Caco-2 (cell line): ENCODE measurements around the gene CD320. TPM values are rescaled to one million over a fixed set of nuclear protein-coding genes. Genes with fewer than 3 reads are reported as not detected.

Experiments used
- BruUV-seq: library from RNA; stranded (reverse); fragments of 400-500 nt; replicated peaks from 2 replicates; lab custom pipeline; 2021; lab: Mats Ljungman, UMichigan
- CTCF ChIA-PET: fragments of 300-600 bp; sonication (Branson Sonifier 250); formaldehyde crosslinking; loops from one replicate; lab custom pipeline; 2022; ENCODE audit warnings: antibody characterized with exemption; lab: Charles Lee
- POLR2A ChIA-PET: fragments of 300-600 bp; sonication (Branson Sonifier 250); formaldehyde crosslinking; loops from one replicate; lab custom pipeline; 2022; ENCODE audit warnings: antibody characterized with exemption; lab: Charles Lee
- DNase-seq, 2 experiments: peaks; one replicate each; pipeline versions ENCODE4 v3.0.0 to v3.0.0-alpha.2; 2020 to 2022
- H3K27me3 ChIP-seq: replicated peaks from 2 replicates; pipeline ENCODE4 v1.6.0; 2011; ENCODE audit warnings: low read length; ENCODE audit not compliant: control insufficient read depth, insufficient read depth
- H3K36me3 ChIP-seq: 2 replicates; pipeline ENCODE4 v1.5.1; 2011; ENCODE audit warnings: low read length; ENCODE audit not compliant: control insufficient read depth, insufficient read depth
- H3K4me1 ChIP-seq: fragments of 250-450 bp; sonication (Bioruptor Pico); 2 replicates; pipeline ENCODE4 v1.5.1; 2020; ENCODE audit warnings: mild to moderate bottlenecking
- H3K4me3 ChIP-seq: 2 replicates; pipeline ENCODE4 v1.5.1; 2011; ENCODE audit warnings: low read depth, mild to moderate bottlenecking, control low read depth, low read length
- H3K9me3 ChIP-seq: fragments of 250-450 bp; sonication (Bioruptor Pico); 2 replicates; pipeline ENCODE4 v1.5.1; 2020; ENCODE audit warnings: mild to moderate bottlenecking, moderate library complexity
- H3K27ac Mint-ChIP-seq: one replicate; pipeline ENCODE4 v1.8.0; 2022; ENCODE audit warnings: mixed read lengths; ENCODE audit not compliant: unreplicated experiment
- H3K27me3 Mint-ChIP-seq: one replicate; pipeline ENCODE4 v1.8.0; 2022; ENCODE audit warnings: mixed read lengths; ENCODE audit not compliant: insufficient read depth, unreplicated experiment
- H3K36me3 Mint-ChIP-seq: one replicate; pipeline ENCODE4 v1.8.0; 2022; ENCODE audit warnings: mild to moderate bottlenecking, mixed read lengths; ENCODE audit not compliant: insufficient read depth, unreplicated experiment
- H3K4me1 Mint-ChIP-seq: one replicate; pipeline ENCODE4 v1.8.0; 2022; ENCODE audit warnings: low read depth, mixed read lengths; ENCODE audit not compliant: unreplicated experiment
- H3K4me3 Mint-ChIP-seq: one replicate; pipeline ENCODE4 v1.8.0; 2022; ENCODE audit warnings: mild to moderate bottlenecking, moderate library complexity, mixed read lengths; ENCODE audit not compliant: unreplicated experiment
- H3K9me3 Mint-ChIP-seq: one replicate; pipeline ENCODE4 v1.8.0; 2022; ENCODE audit warnings: mixed read lengths; ENCODE audit not compliant: unreplicated experiment
- CTCF ChIP-seq, 2 experiments: fragments of 200-600 bp in 1 of 2; IDR thresholded peaks; 1 replicate in 1 of 2; 2 replicates in 1 of 2; pipeline versions ENCODE4 v1.5.1 to v1.8.0; 2011 to 2022; ENCODE audit warnings: antibody characterized with exemption in 1 of 2, control low read depth in 1 of 2, inconsistent platforms in 1 of 2, low read depth in 1 of 2, low read length in 1 of 2, mild to moderate bottlenecking in 1 of 2, moderate library complexity in 1 of 2; ENCODE audit not compliant: insufficient read depth in 1 of 2, severe bottlenecking in 1 of 2, unreplicated experiment in 1 of 2
- intact Hi-C: fragments of 100-400 bp; cut with micrococcal nuclease; formaldehyde crosslinking; loops from one replicate; pipeline ENCODE4 v1.10.0; 2022; ENCODE audit not compliant: unreplicated experiment
- total RNA-seq: library from RNA; stranded (reverse); gene quantifications from 2 replicates; pipeline ENCODE4 v1.2.3, GENCODE V29; 2022

Gene CD320
- total RNA-seq, 1 experiment from 2014 or later = 81.0 TPM

GRCh38 chr19:8253678-8254077 lies 54.5 kb downstream of the CD320 start:
- Histone ChIP-seq H3K4me3 (no peak overlapping the region), H3K36me3 (no peaks in the 10 kb centered on the region; the same call in 1 of the 2 replicates), H3K27me3 (no peaks in the 10 kb centered on the region), H3K9me3 (no peaks in the 10 kb centered on the region), H3K4me1 (no peaks in the 10 kb centered on the region)
- no peak overlapping the region for H3K27ac Mint-ChIP-seq
- H3K4me3 Mint-ChIP-seq = no peak overlapping the region
- intact Hi-C loops = loop anchor here (1.0 kb wide), 2 partner anchors 95 to 310 kb away; partner anchors contain the start of gene TIMM44
- DNase-seq = no peak
- TF ChIP-seq CTCF (IDR thresholded peaks at IDR 0.05; ENCODE audit: insufficient read depth in 1 of 2, low read depth in 1 of 2, low read length in 1 of 2, severe bottlenecking in 1 of 2, unreplicated experiment in 1 of 2) = no peak
- POLR2A ChIA-PET = no interaction called here
- H3K27me3 Mint-ChIP-seq = no peaks in the 10 kb centered on the region
- CTCF ChIA-PET = no interaction called here
- H3K4me1 Mint-ChIP-seq = no peaks in the 10 kb centered on the region
- peaks cover under 1% of the 10 kb centered on the region for H3K9me3 Mint-ChIP-seq
- no TSS peak for BruUV-seq
- peaks cover 39% of the 10 kb centered on the region for H3K36me3 Mint-ChIP-seq

- Histone ChIP-seq H3K4me1 (no peaks in the 10 kb centered on the region), H3K27me3 (no peaks in the 10 kb centered on the region), H3K9me3 (no peaks in the 10 kb centered on the region), H3K4me3 (no peak overlapping the region), H3K36me3 (no peaks in the 10 kb centered on the region; the same call in 1 of the 2 replicates)
- H3K4me1 Mint-ChIP-seq = no peaks in the 10 kb centered on the region
- no peaks in the 10 kb centered on the region for H3K27me3 Mint-ChIP-seq
- peak; percentile 85 to 93 for TF ChIP-seq CTCF (IDR thresholded peaks at IDR 0.05; ENCODE audit: insufficient read depth in 1 of 2, low read depth in 1 of 2, low read length in 1 of 2, severe bottlenecking in 1 of 2, unreplicated experiment in 1 of 2)
- intact Hi-C loops = loop anchor here (1.0 kb wide), 2 partner anchors 95 to 310 kb away; partner anchors contain the start of gene TIMM44
- H3K4me3 Mint-ChIP-seq = no peak overlapping the region
- BruUV-seq = no TSS peak
- no peak overlapping the region for H3K27ac Mint-ChIP-seq
- peak; percentile 78 to 88 for DNase-seq
- H3K36me3 Mint-ChIP-seq = peaks cover 39% of the 10 kb centered on the region
- CTCF ChIA-PET = interaction anchor here (2.2 kb wide), 1 partner anchor 94 kb away, joined by 9 read pairs; no protein-coding TSS in a partner anchor
- POLR2A ChIA-PET = no interaction called here
- peaks cover 6% of the 10 kb centered on the region for H3K9me3 Mint-ChIP-seq
Measured at GRCh38 chr19:8252922-8253589, 55.1 kb downstream of the CD320 start.

Other genes starting within 250 kb of the CD320 start
- gene FBN3, start 158.8 kb downstream of the CD320 start, total RNA-seq = 15.0 and 16.4 TPM in 2 replicates
- gene CERS4, start 99.0 kb downstream of the CD320 start, total RNA-seq = 56.8 and 66.9 TPM in 2 replicates
- 43.7 and 50.2 TPM in 2 replicates for gene NDUFA7, start 13.0 kb upstream of the CD320 start, total RNA-seq
- gene RPS28, start 13.1 kb upstream of the CD320 start, total RNA-seq = 1,515 and 1,601 TPM in 2 replicates
- 1.1 TPM in 2 replicates for gene KANK3, start 34.9 kb upstream of the CD320 start, total RNA-seq
- 0.63 and 1.2 TPM in 2 replicates for gene ANGPTL4, start 55.8 kb upstream of the CD320 start, total RNA-seq
- 86.3 and 91.3 TPM in 2 replicates for gene RAB11B, start 82.0 kb upstream of the CD320 start, total RNA-seq
- 13.8 and 15.2 TPM in 2 replicates for gene MARCHF2, start 104.9 kb upstream of the CD320 start, total RNA-seq
- 271 and 286 TPM in 2 replicates for gene HNRNPM, start 136.6 kb upstream of the CD320 start, total RNA-seq
- gene PRAM1, start 194.3 kb upstream of the CD320 start, total RNA-seq = 0.26 TPM in 1 of 2 replicates, not detected in the other
- gene ZNF414, start 205.8 kb upstream of the CD320 start, total RNA-seq = 17.2 and 25.0 TPM in 2 replicates